HEK293 (cell line): ENCODE data around the gene HOATZ.

ENCODE experiments used
- CTCF ChIA-PET: fragments of 350-600 bp; formaldehyde crosslinking; extraction: SDS; loops from one replicate; lab custom pipeline; 2021; ENCODE audit warnings: antibody characterized with exemption; lab: Yijun Ruan, JAX
- POLR2A ChIA-PET: fragments of 300-600 bp; formaldehyde crosslinking; extraction: SDS; loops from one replicate; lab custom pipeline; 2020; ENCODE audit warnings: antibody characterized with exemption, inconsistent platforms; lab: Yijun Ruan, JAX
- H3K27ac ChIP-seq: fragments of 200-500 bp; sonication (Bioruptor generic); 2 replicates; pipeline ENCODE4 v1.5.1; 2014; ENCODE audit warnings: low read depth, low read length, control low read depth, inconsistent platforms; ENCODE audit errors: extremely low read depth
- H3K36me3 ChIP-seq, 2 experiments: fragments of 200-500 bp in 1 of 2; sonication (Bioruptor generic) in 1 of 2; 1 replicate in 1 of 2; 2 replicates in 1 of 2; pipeline ENCODE4 v1.5.1; 2014 to 2017; ENCODE audit warnings: inconsistent platforms in 2 of 2, low read length in 2 of 2; ENCODE audit not compliant: control insufficient read depth in 2 of 2, insufficient read depth in 1 of 2
- H3K4me1 ChIP-seq: fragments of 200-500 bp; sonication (Bioruptor generic); 2 replicates; pipeline ENCODE4 v1.5.1; 2014; ENCODE audit warnings: mild to moderate bottlenecking, low read length, inconsistent platforms; ENCODE audit not compliant: control insufficient read depth, insufficient read depth
- H3K4me3 ChIP-seq: 2 replicates; pipeline ENCODE4 v1.5.1; 2011; ENCODE audit warnings: low read depth, mild to moderate bottlenecking, control low read depth, low read length, moderate library complexity
- H3K9me3 ChIP-seq: fragments of 200-500 bp; sonication (Bioruptor generic); 2 replicates; pipeline ENCODE4 v1.5.1; 2014; ENCODE audit warnings: low read depth, low read length, inconsistent platforms; ENCODE audit not compliant: control insufficient read depth, insufficient read depth
- BCL11B ChIP-seq: fragments of 450-650 bp; formaldehyde crosslinking; IDR thresholded peaks from 2 replicates; pipeline ENCODE4 v1.5.1; 2016; ENCODE audit warnings: low read depth, missing biosample characterization, missing genetic modification characterization
- GLI2 ChIP-seq: fragments of 450-650 bp; formaldehyde crosslinking; IDR thresholded peaks from 2 replicates; pipeline ENCODE4; 2017; ENCODE audit warnings: missing biosample characterization, missing genetic modification characterization, low read depth, borderline replicate concordance
- GLIS1 ChIP-seq: fragments of 450-650 bp; formaldehyde crosslinking; IDR thresholded peaks from 2 replicates; pipeline ENCODE4 v1.5.1; 2016; ENCODE audit warnings: missing biosample characterization, missing genetic modification characterization
- KLF9 ChIP-seq: fragments of 450-650 bp; formaldehyde crosslinking; IDR thresholded peaks from 2 replicates; pipeline ENCODE4 v1.5.1; 2016; ENCODE audit warnings: missing biosample characterization, missing genetic modification characterization, low read depth
- RBAK ChIP-seq: fragments of 450-650 bp; formaldehyde crosslinking; IDR thresholded peaks from 2 replicates; pipeline ENCODE4 v1.5.1; 2016; ENCODE audit warnings: missing biosample characterization, missing genetic modification characterization
- SALL2 ChIP-seq: fragments of 450-650 bp; formaldehyde crosslinking; IDR thresholded peaks from 2 replicates; pipeline ENCODE4 v1.5.0; 2017; ENCODE audit warnings: missing biosample characterization, mild to moderate bottlenecking, missing genetic modification characterization, borderline replicate concordance
- WT1 ChIP-seq: fragments of 450-650 bp; formaldehyde crosslinking; IDR thresholded peaks from 2 replicates; pipeline ENCODE4 v1.5.1; 2016; ENCODE audit warnings: missing biosample characterization, missing genetic modification characterization
- YY2 ChIP-seq: fragments of 450-650 bp; formaldehyde crosslinking; IDR thresholded peaks from 2 replicates; pipeline ENCODE4 v1.5.1; 2016; ENCODE audit warnings: missing biosample characterization, missing genetic modification characterization
- ZBTB20 ChIP-seq: fragments of 450-650 bp; formaldehyde crosslinking; IDR thresholded peaks from 2 replicates; pipeline ENCODE4 v1.5.1; 2016; ENCODE audit warnings: missing biosample characterization, missing genetic modification characterization
- ZFP3 ChIP-seq: fragments of 450-650 bp; formaldehyde crosslinking; IDR thresholded peaks from 2 replicates; pipeline ENCODE4 v1.5.1; 2016; ENCODE audit warnings: low read depth, missing biosample characterization, missing genetic modification characterization
- ZFP69B ChIP-seq: fragments of 450-650 bp; formaldehyde crosslinking; IDR thresholded peaks from 2 replicates; pipeline ENCODE4 v1.5.1; 2016; ENCODE audit warnings: missing biosample characterization, missing genetic modification characterization
- ZIC2 ChIP-seq: fragments of 450-650 bp; formaldehyde crosslinking; IDR thresholded peaks from 2 replicates; pipeline ENCODE4 v1.5.1; 2016; ENCODE audit warnings: missing biosample characterization, missing genetic modification characterization
- ZNF114 ChIP-seq: fragments of 450-650 bp; formaldehyde crosslinking; IDR thresholded peaks from 2 replicates; pipeline ENCODE4 v1.5.0; 2017; ENCODE audit warnings: missing biosample characterization, missing genetic modification characterization
- ZNF133 ChIP-seq: fragments of 450-650 bp; formaldehyde crosslinking; IDR thresholded peaks from 2 replicates; pipeline ENCODE4 v1.5.1; 2016; ENCODE audit warnings: missing biosample characterization, missing genetic modification characterization
- ZNF155 ChIP-seq: fragments of 450-650 bp; formaldehyde crosslinking; IDR thresholded peaks from 2 replicates; pipeline ENCODE4 v1.5.1; 2016; ENCODE audit warnings: missing biosample characterization, missing genetic modification characterization
- ZNF19 ChIP-seq: fragments of 450-650 bp; formaldehyde crosslinking; IDR thresholded peaks from 2 replicates; pipeline ENCODE4; 2016; ENCODE audit warnings: missing biosample characterization, missing genetic modification characterization, low read depth
- ZNF2 ChIP-seq: fragments of 450-650 bp; formaldehyde crosslinking; IDR thresholded peaks from 2 replicates; pipeline ENCODE4 v1.5.1; 2016; ENCODE audit warnings: missing biosample characterization, missing genetic modification characterization
- ZNF223 ChIP-seq: fragments of 450-650 bp; formaldehyde crosslinking; IDR thresholded peaks from 2 replicates; pipeline ENCODE4 v1.5.1; 2016; ENCODE audit warnings: missing biosample characterization, missing genetic modification characterization
- ZNF335 ChIP-seq: fragments of 450-650 bp; formaldehyde crosslinking; conservative IDR thresholded peaks from 2 replicates; pipeline ENCODE4 v1.5.1; 2016; ENCODE audit warnings: missing biosample characterization, missing genetic modification characterization
- ZNF645 ChIP-seq: fragments of 450-650 bp; formaldehyde crosslinking; IDR thresholded peaks from 2 replicates; pipeline ENCODE4; 2016; ENCODE audit warnings: missing biosample characterization, missing genetic modification characterization
- ZNF660 ChIP-seq: fragments of 450-650 bp; IDR thresholded peaks from 2 replicates; pipeline ENCODE4 v1.5.1; 2018; ENCODE audit warnings: missing biosample characterization, mild to moderate bottlenecking, missing genetic modification characterization
- ZNF692 ChIP-seq: fragments of 450-650 bp; formaldehyde crosslinking; IDR thresholded peaks from 2 replicates; pipeline ENCODE4 v1.5.1; 2016; ENCODE audit warnings: missing biosample characterization, missing genetic modification characterization
- ZNF701 ChIP-seq: fragments of 450-650 bp; formaldehyde crosslinking; IDR thresholded peaks from 2 replicates; pipeline ENCODE4 v1.5.1; 2016; ENCODE audit warnings: missing biosample characterization, missing genetic modification characterization
- ZNF776 ChIP-seq: fragments of 450-650 bp; formaldehyde crosslinking; IDR thresholded peaks from 2 replicates; pipeline ENCODE4 v1.5.0; 2017; ENCODE audit warnings: missing biosample characterization, missing genetic modification characterization, borderline replicate concordance
- ZSCAN23 ChIP-seq: fragments of 450-650 bp; formaldehyde crosslinking; IDR thresholded peaks from 2 replicates; pipeline ENCODE4 v1.5.1; 2016; ENCODE audit warnings: missing biosample characterization, missing genetic modification characterization
- TF ChIP-seq, protein P1 (sequence below): fragments of 450-650 bp; formaldehyde crosslinking; IDR thresholded peaks from 2 replicates; pipeline ENCODE4 v1.5.1; 2016; ENCODE audit warnings: missing biosample characterization, missing genetic modification characterization
- TF ChIP-seq, protein P2 (sequence below): fragments of 450-650 bp; formaldehyde crosslinking; IDR thresholded peaks from 2 replicates; pipeline ENCODE4 v1.5.1; 2016; ENCODE audit warnings: missing biosample characterization, missing genetic modification characterization
- TF ChIP-seq, protein P3 (sequence below): fragments of 450-650 bp; formaldehyde crosslinking; IDR thresholded peaks from 2 replicates; pipeline ENCODE4 v1.5.1; 2016; ENCODE audit warnings: missing biosample characterization, missing genetic modification characterization
- TF ChIP-seq, protein P4 (sequence below): fragments of 450-650 bp; formaldehyde crosslinking; IDR thresholded peaks from 2 replicates; pipeline ENCODE4 v1.5.1; 2016; ENCODE audit warnings: missing biosample characterization, missing genetic modification characterization, borderline replicate concordance

HOATZ gene

GRCh38 chr11:111531687-111532364, 17.2 kb downstream of the HOATZ start:
- Histone ChIP-seq H3K27ac (no peak overlapping the region), H3K36me3 (no peaks in the 10 kb centered on the region), H3K4me3 (no peak overlapping the region), H3K4me1 (no peaks in the 10 kb centered on the region), H3K9me3 (no peaks in the 10 kb centered on the region)
- peak; percentile 68 for TF ChIP-seq ZNF335
- peak; percentile 76 for TF ChIP-seq ZNF692 (tag by site-specific recombination)
- peak; percentile 79 for TF ChIP-seq ZFP69B
- TF ChIP-seq GLIS1 = 0 out of 2 replicates have a peak, but pooled peaks have one; percentile 7
- peak; percentile 48; the same call in 1 of the 2 replicates for TF ChIP-seq ZNF660 (tag by site-specific recombination)
- TF ChIP-seq ZIC2 (tag by site-specific recombination) = peak; percentile 52; the same call in 1 of the 2 replicates
- TF ChIP-seq ZBTB20 (tag by site-specific recombination) = peak; percentile 23; the same call in 1 of the 2 replicates
- TF ChIP-seq ZNF19 (tag by site-specific recombination) = no peak
- TF ChIP-seq ZSCAN23 (tag by site-specific recombination) = no peak
- TF ChIP-seq WT1 (tag by site-specific recombination) = no peak
- ChIA-PET POLR2A (no interaction called here), CTCF (no interaction called here)

GRCh38 chr11:111532365-111532709, 17.8 kb downstream of the HOATZ start:
- Histone ChIP-seq H3K27ac (no peak overlapping the region), H3K36me3 (no peaks in the 10 kb centered on the region), H3K4me3 (no peak overlapping the region), H3K9me3 (no peaks in the 10 kb centered on the region), H3K4me1 (no peaks in the 10 kb centered on the region)
- TF ChIP-seq ZNF223 (tag by site-specific recombination) (no peak), ZNF114 (tag by site-specific recombination) (no peak), GLI2 (tag by site-specific recombination) (no peak), RBAK (no peak), ZNF2 (tag by site-specific recombination) (no peak), ZNF645 (tag by site-specific recombination) (no peak), ZNF155 (tag by site-specific recombination) (no peak), ZFP3 (tag by site-specific recombination) (no peak), ZFP69B (no peak), KLF9 (no peak), BCL11B (tag by site-specific recombination) (no peak), ZNF701 (tag by site-specific recombination) (no peak), YY2 (tag by site-specific recombination) (no peak), ZNF776 (no peak), ZNF133 (tag by site-specific recombination) (no peak), SALL2 (no peak)
- TF ChIP-seq, protein P1, sequence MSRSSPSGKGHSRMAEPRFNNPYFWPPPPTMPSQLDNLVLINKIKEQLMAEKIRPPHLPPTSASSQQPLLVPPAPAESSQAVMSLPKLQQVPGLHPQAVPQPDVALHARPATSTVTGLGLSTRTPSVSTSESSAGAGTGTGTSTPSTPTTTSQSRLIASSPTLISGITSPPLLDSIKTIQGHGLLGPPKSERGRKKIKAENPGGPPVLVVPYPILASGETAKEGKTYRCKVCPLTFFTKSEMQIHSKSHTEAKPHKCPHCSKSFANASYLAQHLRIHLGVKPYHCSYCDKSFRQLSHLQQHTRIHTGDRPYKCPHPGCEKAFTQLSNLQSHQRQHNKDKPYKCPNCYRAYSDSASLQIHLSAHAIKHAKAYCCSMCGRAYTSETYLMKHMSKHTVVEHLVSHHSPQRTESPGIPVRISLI (tag by site-specific recombination) = no peak
- TF ChIP-seq, protein P2, sequence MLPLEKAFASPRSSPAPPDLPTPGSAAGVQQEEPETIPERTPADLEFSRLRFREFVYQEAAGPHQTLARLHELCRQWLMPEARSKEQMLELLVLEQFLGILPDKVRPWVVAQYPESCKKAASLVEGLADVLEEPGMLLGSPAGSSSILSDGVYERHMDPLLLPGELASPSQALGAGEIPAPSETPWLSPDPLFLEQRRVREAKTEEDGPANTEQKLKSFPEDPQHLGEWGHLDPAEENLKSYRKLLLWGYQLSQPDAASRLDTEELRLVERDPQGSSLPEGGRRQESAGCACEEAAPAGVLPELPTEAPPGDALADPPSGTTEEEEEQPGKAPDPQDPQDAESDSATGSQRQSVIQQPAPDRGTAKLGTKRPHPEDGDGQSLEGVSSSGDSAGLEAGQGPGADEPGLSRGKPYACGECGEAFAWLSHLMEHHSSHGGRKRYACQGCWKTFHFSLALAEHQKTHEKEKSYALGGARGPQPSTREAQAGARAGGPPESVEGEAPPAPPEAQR (tag by site-specific recombination) = no peak
- TF ChIP-seq, protein P3, sequence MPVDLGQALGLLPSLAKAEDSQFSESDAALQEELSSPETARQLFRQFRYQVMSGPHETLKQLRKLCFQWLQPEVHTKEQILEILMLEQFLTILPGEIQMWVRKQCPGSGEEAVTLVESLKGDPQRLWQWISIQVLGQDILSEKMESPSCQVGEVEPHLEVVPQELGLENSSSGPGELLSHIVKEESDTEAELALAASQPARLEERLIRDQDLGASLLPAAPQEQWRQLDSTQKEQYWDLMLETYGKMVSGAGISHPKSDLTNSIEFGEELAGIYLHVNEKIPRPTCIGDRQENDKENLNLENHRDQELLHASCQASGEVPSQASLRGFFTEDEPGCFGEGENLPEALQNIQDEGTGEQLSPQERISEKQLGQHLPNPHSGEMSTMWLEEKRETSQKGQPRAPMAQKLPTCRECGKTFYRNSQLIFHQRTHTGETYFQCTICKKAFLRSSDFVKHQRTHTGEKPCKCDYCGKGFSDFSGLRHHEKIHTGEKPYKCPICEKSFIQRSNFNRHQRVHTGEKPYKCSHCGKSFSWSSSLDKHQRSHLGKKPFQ (tag by site-specific recombination) = no peak
- TF ChIP-seq, protein P4, sequence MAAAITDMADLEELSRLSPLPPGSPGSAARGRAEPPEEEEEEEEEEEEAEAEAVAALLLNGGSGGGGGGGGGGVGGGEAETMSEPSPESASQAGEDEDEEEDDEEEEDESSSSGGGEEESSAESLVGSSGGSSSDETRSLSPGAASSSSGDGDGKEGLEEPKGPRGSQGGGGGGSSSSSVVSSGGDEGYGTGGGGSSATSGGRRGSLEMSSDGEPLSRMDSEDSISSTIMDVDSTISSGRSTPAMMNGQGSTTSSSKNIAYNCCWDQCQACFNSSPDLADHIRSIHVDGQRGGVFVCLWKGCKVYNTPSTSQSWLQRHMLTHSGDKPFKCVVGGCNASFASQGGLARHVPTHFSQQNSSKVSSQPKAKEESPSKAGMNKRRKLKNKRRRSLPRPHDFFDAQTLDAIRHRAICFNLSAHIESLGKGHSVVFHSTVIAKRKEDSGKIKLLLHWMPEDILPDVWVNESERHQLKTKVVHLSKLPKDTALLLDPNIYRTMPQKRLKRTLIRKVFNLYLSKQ = no peak
- ChIA-PET POLR2A (no interaction called here), CTCF (no interaction called here)
